Measurements from ENCODE around the gene DOC2A. TPM values are rescaled to one million over a fixed set of nuclear protein-coding genes. Genes with fewer than 3 reads are reported as not detected.

The DOC2A gene
- total and polyA plus RNA-seq, 9 of the 15 experiments (the other 6 are each of a cell fraction or from before 2014, with no cell fraction given): 0.03 to 0.38 (median 0.28) TPM; not detected in 1

GRCh38 chr16:30009990-30010843 is 610 bp downstream of the DOC2A start:
- Histone ChIP-seq H3K9me1 (ENCODE audit: control insufficient read depth, insufficient read depth, low read length) (no peaks in the 10 kb centered on the region), H3K9ac (ENCODE audit: insufficient read depth in 1 of 2, low read depth in 2 of 2, low read length in 2 of 2) (0 out of 4 replicates have a peak overlapping the region, but pooled peaks of 1 of the 2 experiments have one; percentile 73), H4K20me1 (replicated peaks; ENCODE audit: control insufficient read depth, insufficient read depth, low read length) (peaks cover 5% of the 10 kb centered on the region; the same call in 1 of the 2 replicates), H3K4me3 (0 out of 2 replicates have a peak overlapping the region, but pooled peaks have one; percentile 15), H3K36me3 (ENCODE audit: control insufficient read depth, insufficient read depth, low read length) (peaks cover 2% of the 10 kb centered on the region; the same call in 1 of the 3 replicates), H3K4me1 (replicated peaks in 1 of 2; ENCODE audit: control insufficient read depth in 2 of 2, insufficient read depth in 2 of 2, low read length in 2 of 2) (peaks cover 0 to 58% of the 10 kb centered on the region in 2 experiments; a peak in 2 of 5 replicates), H3K27ac (ENCODE audit: extremely low read depth, low read depth, low read length) (no peak overlapping the region), H2AFZ (ENCODE audit: low read depth, low read length) (no peak overlapping the region), H3K9me3 (replicated peaks; ENCODE audit: control insufficient read depth, insufficient read depth, low read depth, low read length) (no peaks in the 10 kb centered on the region), H3K4me2 (ENCODE audit: insufficient read depth, low read length) (no peak overlapping the region), H3K79me2 (ENCODE audit: control insufficient read depth, insufficient read depth, low read length) (no peaks in the 10 kb centered on the region), H3K27me3 (ENCODE audit: control insufficient read depth in 2 of 2, insufficient read depth in 2 of 2, low read length in 2 of 2) (peaks cover 0 to 9% of the 10 kb centered on the region in 2 experiments; a peak in 3 of 5 replicates)
- FAIRE-seq: no peak
- POLR2A ChIA-PET: interaction anchor here (0.6 kb wide), 1 partner anchor 14 kb away, joined by 3 read pairs; the partner anchor contains the start of gene INO80E
- DNase-seq (ENCODE audit: extremely low read depth in 1 of 4, low spot score in 3 of 4): peak in 1 of 4 experiments; percentile 28
- WGBS (ENCODE audit: insufficient coverage, low coverage, missing lambda C conversion rate): 12% methylated on average over 19 of the region's 34 CpGs
- intact Hi-C loops (cut with micrococcal nuclease): loop anchor here (5.0 kb wide), 1 partner anchor 148 kb away; the partner anchor contains the start of gene CDIPT
- ATAC-seq: no peak
- in situ Hi-C loops (cut with MboI): no loop called here
- no TSS peak for BruUV-seq (replicated peaks)
- CTCF ChIA-PET (ENCODE audit: low intra/inter-chr PET ratio): no interaction called here
- 0 out of 2 replicates have a peak, but pooled peaks have one; percentile 7 for TF ChIP-seq ZNF143 (CRISPR knock-in tag; IDR thresholded peaks at IDR 0.05)
- no peak for TF ChIP-seq YY1 (IDR thresholded peaks at IDR 0.05; ENCODE audit: borderline replicate concordance in 1 of 3, control insufficient read depth in 1 of 3, extremely low read depth in 1 of 3, insufficient read depth in 3 of 3, insufficient read length in 1 of 3, insufficient replicate concordance in 2 of 3, low read depth in 1 of 3, low read length in 2 of 3)
- peak; percentile 42 for TF ChIP-seq ZBTB7A (IDR thresholded peaks at IDR 0.05; ENCODE audit: borderline replicate concordance, control insufficient read depth, low read depth, low read length)
- peak; percentile 55 for TF ChIP-seq NFIC (IDR thresholded peaks at IDR 0.05)
- TF ChIP-seq EGR1 (conservative IDR thresholded peaks at IDR 0.05): peak; percentile 60
- no peak for TF ChIP-seq ZBED1 (IDR thresholded peaks at IDR 0.05)
